ENCODE results near the gene CHN1. TPM values are rescaled to one million over a fixed set of nuclear protein-coding genes. Genes with fewer than 3 reads are reported as not detected.

CHN1 gene
- total and polyA plus RNA-seq, 7 donors: 2.1 to 15.6 (median 11.4) TPM

- Histone ChIP-seq H3K27ac (no peak overlapping the region), H3K9me3 (no peaks in the 10 kb centered on the region), H3K4me3 (no peak overlapping the region), H3K27me3 (no peaks in the 10 kb centered on the region), H3K4me1 (peaks cover 0 to 36% (median 24%) of the 10 kb centered on the region in 4 donors), H3K36me3 (no peaks in the 10 kb centered on the region)
- no peak for DNase-seq
- TF ChIP-seq EP300 (IDR thresholded peaks at IDR 0.05) (no peak), POLR2AphosphoS5 (IDR thresholded peaks at IDR 0.05) (no peak), POLR2A (IDR thresholded peaks at IDR 0.05) (no peak)
- TF ChIP-seq, protein P1, sequence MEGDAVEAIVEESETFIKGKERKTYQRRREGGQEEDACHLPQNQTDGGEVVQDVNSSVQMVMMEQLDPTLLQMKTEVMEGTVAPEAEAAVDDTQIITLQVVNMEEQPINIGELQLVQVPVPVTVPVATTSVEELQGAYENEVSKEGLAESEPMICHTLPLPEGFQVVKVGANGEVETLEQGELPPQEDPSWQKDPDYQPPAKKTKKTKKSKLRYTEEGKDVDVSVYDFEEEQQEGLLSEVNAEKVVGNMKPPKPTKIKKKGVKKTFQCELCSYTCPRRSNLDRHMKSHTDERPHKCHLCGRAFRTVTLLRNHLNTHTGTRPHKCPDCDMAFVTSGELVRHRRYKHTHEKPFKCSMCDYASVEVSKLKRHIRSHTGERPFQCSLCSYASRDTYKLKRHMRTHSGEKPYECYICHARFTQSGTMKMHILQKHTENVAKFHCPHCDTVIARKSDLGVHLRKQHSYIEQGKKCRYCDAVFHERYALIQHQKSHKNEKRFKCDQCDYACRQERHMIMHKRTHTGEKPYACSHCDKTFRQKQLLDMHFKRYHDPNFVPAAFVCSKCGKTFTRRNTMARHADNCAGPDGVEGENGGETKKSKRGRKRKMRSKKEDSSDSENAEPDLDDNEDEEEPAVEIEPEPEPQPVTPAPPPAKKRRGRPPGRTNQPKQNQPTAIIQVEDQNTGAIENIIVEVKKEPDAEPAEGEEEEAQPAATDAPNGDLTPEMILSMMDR (IDR thresholded peaks at IDR 0.05): no peak
- intact Hi-C loops (cut with DNase I): no loop called here
- 77 to 85% methylated on average over 3 of the region's 3 CpGs for WGBS, 2 donors
These were observed 37.4 kb downstream of the CHN1 start for GRCh38 chr2:174967691-174968260.

DNA sequence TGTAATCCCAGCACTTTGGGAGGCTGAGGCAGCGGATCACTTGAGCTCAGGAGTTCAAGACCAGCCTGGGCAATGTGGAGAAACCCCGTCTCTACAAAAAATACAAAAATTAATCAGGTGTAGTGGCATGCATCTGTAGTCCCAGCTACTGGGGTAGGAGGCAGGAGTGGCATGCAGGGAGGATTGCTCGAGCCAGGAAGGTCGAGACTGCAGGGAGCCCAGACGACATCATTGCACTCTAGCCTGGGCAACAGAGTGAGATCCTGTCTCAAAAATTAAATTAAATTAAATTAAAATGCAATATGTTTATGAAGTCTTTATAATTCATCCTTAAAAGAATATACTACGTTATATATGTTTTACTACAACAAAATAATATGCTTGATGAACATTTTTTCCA is 38.1 kb downstream of the CHN1 start:
- intact Hi-C loops (cut with DNase I): no loop called here
- WGBS, 2 donors: 86 to 88% methylated on average over 6 of the region's 6 CpGs
- no peaks in the 10 kb centered on the region for H3K9me3 ChIP-seq
- TF ChIP-seq, protein P1 (IDR thresholded peaks at IDR 0.05): no peak
- peaks cover 0 to 29% (median 18%) of the 10 kb centered on the region in 4 donors for H3K4me1 ChIP-seq
- no peak overlapping the region for H3K4me3 ChIP-seq
- no peaks in the 10 kb centered on the region for H3K27me3 ChIP-seq
- H3K27ac ChIP-seq: no peak overlapping the region
- no peak for DNase-seq
- H3K36me3 ChIP-seq: no peaks in the 10 kb centered on the region

DNA sequence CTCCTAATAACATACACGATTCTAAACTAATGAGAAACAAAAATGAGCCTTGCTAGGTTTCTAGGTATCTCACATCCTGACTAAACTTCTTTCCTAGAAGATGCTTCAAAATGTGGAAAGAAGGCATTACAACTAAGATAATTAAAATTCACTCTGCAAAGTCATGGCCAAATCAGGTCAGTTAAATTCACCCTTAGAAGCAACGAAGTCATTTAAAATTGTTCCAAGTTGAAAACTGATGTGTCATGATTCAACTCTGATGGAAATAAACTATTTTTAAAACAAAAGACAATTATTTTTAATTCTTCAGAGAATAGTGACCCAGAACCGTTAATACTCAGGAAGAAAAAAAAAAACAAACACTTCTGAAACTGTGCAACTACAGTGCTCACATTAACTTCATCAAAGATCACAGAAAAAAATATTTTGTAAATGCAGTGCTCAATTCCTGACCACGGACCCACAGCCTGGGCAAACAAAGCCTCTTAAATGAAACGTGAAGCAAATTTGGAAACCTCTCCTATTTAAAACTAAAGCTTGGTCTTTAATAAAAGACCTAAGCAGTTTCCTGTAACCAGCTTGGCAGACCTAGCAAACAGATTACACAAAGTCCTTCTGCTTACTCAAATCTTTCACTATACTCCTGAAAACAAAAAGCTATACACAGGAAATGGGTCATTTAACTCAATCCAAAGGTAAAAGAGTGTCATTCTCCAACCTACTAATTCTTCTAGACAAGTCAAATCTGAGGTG is 39.0 kb downstream of the CHN1 start:
- DNase-seq: no peak
- 43 to 59% methylated on average over 5 of the region's 5 CpGs for WGBS, 2 donors
- H3K27ac ChIP-seq: peak overlapping the region in 3 of 4 donors; percentile 20 to 51 (median 24)
- no peak for TF ChIP-seq POLR2AphosphoS5 (IDR thresholded peaks at IDR 0.05)
- no peak for TF ChIP-seq POLR2A (IDR thresholded peaks at IDR 0.05)
- TF ChIP-seq EP300 (IDR thresholded peaks at IDR 0.05): no peak
- TF ChIP-seq, protein P1 (IDR thresholded peaks at IDR 0.05): no peak
- no peaks in the 10 kb centered on the region for H3K27me3 ChIP-seq
- H3K4me3 ChIP-seq: no peak overlapping the region
- peaks cover 0 to 21% (median 12%) of the 10 kb centered on the region in 4 donors for H3K4me1 ChIP-seq
- no peaks in the 10 kb centered on the region for H3K9me3 ChIP-seq
- intact Hi-C loops (cut with DNase I): no loop called here
- no peaks in the 10 kb centered on the region for H3K36me3 ChIP-seq

GRCh38 chr2:174965551-174965950 is 39.6 kb downstream of the CHN1 start:
- H3K9me3 ChIP-seq: no peaks in the 10 kb centered on the region
- H3K27ac ChIP-seq: peak overlapping the region in 1 of 4 donors; percentile 51
- no peak overlapping the region for H3K4me3 ChIP-seq
- no peak for DNase-seq
- no peaks in the 10 kb centered on the region for H3K27me3 ChIP-seq
- H3K4me1 ChIP-seq: peaks cover 0 to 21% (median 12%) of the 10 kb centered on the region in 4 donors
- 87 to 88% methylated on average over 3 of the region's 3 CpGs for WGBS, 2 donors
- TF ChIP-seq POLR2AphosphoS5 (IDR thresholded peaks at IDR 0.05): no peak
- TF ChIP-seq POLR2A (IDR thresholded peaks at IDR 0.05): no peak
- no peak for TF ChIP-seq EP300 (IDR thresholded peaks at IDR 0.05)
- TF ChIP-seq, protein P1 (IDR thresholded peaks at IDR 0.05): no peak
- H3K36me3 ChIP-seq: no peaks in the 10 kb centered on the region
- intact Hi-C loops (cut with DNase I): no loop called here

Data from sigmoid colon (tissue), 7 donors.